CD4-positive, alpha-beta T cell treated with Interleukin-6 for 4 hours (primary cell): ENCODE data around the gene ZNF155.
A peak's percentile ranks its signal among the peaks of the same experiment; 100 is the strongest.
"Not testable (repeated sequence)": the region's sequence is repeated elsewhere in the genome, so short reads cannot be mapped to it uniquely, and the experiment has no call there.

Experiments used
- DNase-seq: peaks from one replicate; pipeline ENCODE4 v3.0.0-alpha.2; 2020; ENCODE audit warnings: mixed read lengths

The ZNF155 gene

GRCh38 chr19:43983912-43984686, at the start of gene ZNF155:
Gene ZNF155, plus strand, starts transcription at chr19:43984188. Its CDS starts 4,356 bp downstream, at chr19:43988544.
- DNase-seq: peak; percentile 77

GRCh38 chr19:43934985-43935708, 48.8 kb upstream of the ZNF155 start, which contains the start of gene ZNF45:
Gene ZNF45, minus strand, starts transcription at chr19:43935282. Its CDS starts 13,097 bp downstream, at chr19:43922185.
- DNase-seq: peak; percentile 90

- no peak for DNase-seq
These were observed 47.8 kb upstream of the ZNF155 start for GRCh38 chr19:43936188-43936587.

- no peak for DNase-seq
These were observed 44.3 kb upstream of the ZNF155 start for GRCh38 chr19:43939557-43940260.

GRCh38 chr19:43940719-43941118, 43.3 kb upstream of the ZNF155 start:
- no peak for DNase-seq

GRCh38 chr19:43941209-43941608, 42.8 kb upstream of the ZNF155 start:
- no peak for DNase-seq

GRCh38 chr19:43947412-43947811, 36.6 kb upstream of the ZNF155 start:
- not testable (repeated sequence) for DNase-seq

GRCh38 chr19:43949803-43950202, 34.2 kb upstream of the ZNF155 start:
- not testable (repeated sequence) for DNase-seq

- peak; percentile 72 for DNase-seq
These were observed 32.9 kb upstream of the ZNF155 start, which contains the start of gene ZNF221 for GRCh38 chr19:43950834-43951645. Gene ZNF221, plus strand, starts transcription at chr19:43951228. Its CDS starts 11,499 bp downstream, at chr19:43962727.

GRCh38 chr19:43956827-43957226, 27.2 kb upstream of the ZNF155 start:
- no peak for DNase-seq

GRCh38 chr19:43957891-43958290, 26.1 kb upstream of the ZNF155 start:
- DNase-seq: no peak

- DNase-seq: no peak
These were observed 23.6 kb upstream of the ZNF155 start for GRCh38 chr19:43960411-43960810.

- DNase-seq: no peak
These were observed 17.8 kb upstream of the ZNF155 start for GRCh38 chr19:43966079-43966694.

- DNase-seq: no peak
These were observed 7.3 kb upstream of the ZNF155 start for GRCh38 chr19:43976732-43977131.

GRCh38 chr19:43983544-43983911, 460 bp upstream of the ZNF155 start:
- no peak for DNase-seq

- peak; percentile 10 for DNase-seq
These were observed 656 bp downstream of the ZNF155 start for GRCh38 chr19:43984687-43985000.

- DNase-seq: no peak
These were observed 13.8 kb downstream of the ZNF155 start for GRCh38 chr19:43997631-43998290.

- no peak for DNase-seq
These were observed 18.2 kb downstream of the ZNF155 start for GRCh38 chr19:44002212-44002565.

GRCh38 chr19:44002566-44003460, 18.8 kb downstream of the ZNF155 start, which contains the start of gene ZNF230:
Gene ZNF230, plus strand, starts transcription at chr19:44002957. Its CDS starts 4,122 bp downstream, at chr19:44007079.
- peak; percentile 86 for DNase-seq

- DNase-seq: no peak
These were observed 19.5 kb downstream of the ZNF155 start for GRCh38 chr19:44003461-44004009.
